ENCODE measurements around the gene CHRNA5.

DNA sequence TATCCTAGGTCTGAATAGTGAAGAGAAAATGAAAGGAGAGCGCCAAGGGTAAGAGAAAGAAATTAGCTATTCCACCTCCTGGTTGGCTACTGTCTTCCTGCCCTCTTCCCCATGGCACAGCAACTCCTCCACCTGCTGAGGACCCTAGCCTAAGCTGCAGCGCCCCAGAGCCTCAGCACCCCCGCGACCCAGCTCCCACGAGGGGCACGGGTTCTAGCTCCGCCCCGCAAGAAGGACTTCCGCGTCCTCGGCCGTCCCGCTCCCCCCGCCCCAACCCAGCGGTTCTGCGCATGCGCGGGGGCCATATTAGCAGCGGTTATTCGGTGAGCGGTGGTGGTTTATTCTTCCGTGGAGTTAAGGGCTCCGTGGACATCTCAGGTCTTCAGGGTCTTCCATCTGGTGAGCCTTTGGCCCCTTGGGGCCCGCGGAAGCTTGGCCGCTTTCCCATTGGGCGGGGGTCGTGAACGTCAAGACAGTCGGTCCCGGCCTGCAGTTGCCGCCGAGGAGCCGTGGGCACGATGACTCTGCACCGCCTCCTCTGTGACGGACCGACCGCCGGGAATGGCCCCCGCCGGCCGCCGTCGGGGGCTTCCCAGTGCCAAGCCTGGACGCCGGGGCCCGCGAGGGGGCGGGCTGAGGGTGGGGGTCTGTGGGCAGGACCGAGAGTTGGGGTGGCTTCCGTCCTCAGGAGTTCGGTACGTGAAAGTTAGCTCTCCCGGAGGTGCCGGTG lies 25.0 kb upstream of the CHRNA5 start, which contains the start of gene PSMA4:
- TF ChIP-seq, protein P1, sequence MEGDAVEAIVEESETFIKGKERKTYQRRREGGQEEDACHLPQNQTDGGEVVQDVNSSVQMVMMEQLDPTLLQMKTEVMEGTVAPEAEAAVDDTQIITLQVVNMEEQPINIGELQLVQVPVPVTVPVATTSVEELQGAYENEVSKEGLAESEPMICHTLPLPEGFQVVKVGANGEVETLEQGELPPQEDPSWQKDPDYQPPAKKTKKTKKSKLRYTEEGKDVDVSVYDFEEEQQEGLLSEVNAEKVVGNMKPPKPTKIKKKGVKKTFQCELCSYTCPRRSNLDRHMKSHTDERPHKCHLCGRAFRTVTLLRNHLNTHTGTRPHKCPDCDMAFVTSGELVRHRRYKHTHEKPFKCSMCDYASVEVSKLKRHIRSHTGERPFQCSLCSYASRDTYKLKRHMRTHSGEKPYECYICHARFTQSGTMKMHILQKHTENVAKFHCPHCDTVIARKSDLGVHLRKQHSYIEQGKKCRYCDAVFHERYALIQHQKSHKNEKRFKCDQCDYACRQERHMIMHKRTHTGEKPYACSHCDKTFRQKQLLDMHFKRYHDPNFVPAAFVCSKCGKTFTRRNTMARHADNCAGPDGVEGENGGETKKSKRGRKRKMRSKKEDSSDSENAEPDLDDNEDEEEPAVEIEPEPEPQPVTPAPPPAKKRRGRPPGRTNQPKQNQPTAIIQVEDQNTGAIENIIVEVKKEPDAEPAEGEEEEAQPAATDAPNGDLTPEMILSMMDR (IDR thresholded peaks at IDR 0.05), result no peak
- TF ChIP-seq POLR2A (IDR thresholded peaks at IDR 0.05), result peak; percentile 37 to 74

All from adrenal gland (tissue), 5 donors.